HG03520 (cell line): ENCODE measurements around the gene NOLC1.

Source experiments
- ATAC-seq: cut with Tn5 transposase; IDR thresholded peaks from one replicate; pipeline ENCODE4 v1.9.1; 2021; ENCODE audit warnings: mild to moderate bottlenecking, moderate library complexity; ENCODE audit not compliant: unreplicated experiment

Gene NOLC1

DNA sequence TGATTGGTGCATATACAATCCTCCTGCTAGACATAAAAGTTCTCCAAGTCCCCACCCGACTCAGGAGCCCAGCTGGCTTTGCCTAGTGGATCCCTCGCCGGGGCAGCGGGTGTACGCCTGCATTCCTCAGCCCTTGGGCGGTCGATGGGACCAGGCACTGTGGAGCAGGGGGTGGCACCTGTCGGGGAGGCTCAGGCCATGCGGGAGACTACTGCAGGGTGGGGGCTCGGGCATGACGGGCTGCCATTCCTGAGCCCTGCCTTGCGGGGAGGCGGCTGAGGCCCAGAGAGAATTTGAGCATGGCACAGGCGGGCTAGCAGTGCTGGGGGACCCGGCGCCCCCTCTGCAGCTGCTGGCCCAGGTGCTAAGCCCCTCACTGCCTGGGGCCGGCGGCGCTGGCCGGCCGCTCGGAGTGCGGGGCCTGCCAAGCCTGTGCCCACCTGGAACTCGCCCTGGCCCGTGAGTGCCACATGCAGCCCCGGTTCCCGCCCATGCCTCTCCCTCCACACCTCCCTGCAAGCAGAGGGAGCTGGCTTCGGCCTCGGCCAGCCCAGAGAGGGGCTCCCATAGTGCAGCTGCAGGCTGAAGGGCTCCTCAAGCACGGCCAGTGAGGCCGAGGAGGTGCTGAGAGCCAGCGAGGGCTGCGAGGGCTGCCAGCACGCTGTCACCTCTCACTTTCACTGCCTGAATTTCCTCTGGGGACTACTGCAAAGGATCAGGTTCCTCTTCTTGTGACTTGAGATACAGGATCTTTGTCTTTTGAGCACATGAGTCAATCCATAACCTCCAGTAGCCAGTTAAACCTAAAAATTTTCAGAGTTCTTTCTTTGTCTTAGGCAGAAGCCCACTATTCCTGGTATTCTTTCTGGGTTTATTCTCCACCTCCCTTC lies 48.8 kb downstream of the NOLC1 start:
- no peak for ATAC-seq

DNA sequence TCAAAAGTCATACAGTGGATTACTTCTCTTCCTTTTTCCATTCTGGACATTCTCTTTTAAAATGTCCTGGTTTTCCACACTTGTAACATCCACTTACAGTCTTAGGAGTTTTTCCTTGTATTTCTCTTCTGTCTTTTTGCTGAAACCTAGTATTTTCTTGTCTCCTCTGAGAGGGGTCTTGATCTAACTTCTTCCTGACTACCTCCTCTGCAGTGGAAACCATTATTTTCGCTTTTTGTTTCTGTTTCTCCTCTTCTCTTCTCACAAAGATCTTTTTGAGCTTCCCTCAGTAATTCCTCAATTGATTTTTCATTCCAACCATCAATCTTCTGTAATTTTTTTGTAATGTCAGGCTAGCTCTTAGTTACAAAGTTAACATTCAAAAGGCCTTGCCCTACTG lies 50.2 kb downstream of the NOLC1 start:
- no peak for ATAC-seq

DNA sequence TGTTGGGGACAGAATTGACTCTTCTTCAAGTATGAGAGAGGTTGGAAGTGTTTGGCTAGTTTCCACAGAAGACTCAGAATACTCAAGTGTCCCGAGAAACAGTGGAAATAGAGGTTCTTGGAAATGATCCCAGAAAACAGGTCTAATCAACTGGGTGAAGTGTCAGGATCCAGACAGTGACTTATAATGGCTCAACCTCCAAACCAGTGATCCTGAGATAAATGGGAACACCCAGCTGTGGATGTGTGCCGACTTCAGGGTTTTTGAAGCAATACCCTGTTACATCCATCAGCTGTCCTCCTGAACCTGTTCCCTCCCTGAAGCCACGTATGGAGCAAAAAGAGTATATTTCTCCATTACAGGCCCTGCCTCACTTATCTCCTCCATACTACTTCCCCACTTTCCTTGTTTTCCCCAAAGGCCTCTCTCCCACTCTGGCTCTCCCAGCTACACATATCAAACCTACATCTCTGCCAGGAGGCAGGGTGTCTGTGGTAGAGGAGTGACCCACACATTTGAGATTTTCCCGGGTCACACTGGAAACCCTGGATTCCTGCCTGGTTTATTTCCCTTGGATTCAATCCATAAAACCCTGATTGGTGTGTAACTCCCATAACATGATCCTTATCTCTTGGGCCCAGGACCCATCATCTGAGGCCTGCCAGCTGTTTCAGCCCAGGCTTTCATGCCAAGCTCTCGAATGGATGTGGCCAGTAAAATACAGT lies 56.3 kb downstream of the NOLC1 start:
- no peak for ATAC-seq

DNA sequence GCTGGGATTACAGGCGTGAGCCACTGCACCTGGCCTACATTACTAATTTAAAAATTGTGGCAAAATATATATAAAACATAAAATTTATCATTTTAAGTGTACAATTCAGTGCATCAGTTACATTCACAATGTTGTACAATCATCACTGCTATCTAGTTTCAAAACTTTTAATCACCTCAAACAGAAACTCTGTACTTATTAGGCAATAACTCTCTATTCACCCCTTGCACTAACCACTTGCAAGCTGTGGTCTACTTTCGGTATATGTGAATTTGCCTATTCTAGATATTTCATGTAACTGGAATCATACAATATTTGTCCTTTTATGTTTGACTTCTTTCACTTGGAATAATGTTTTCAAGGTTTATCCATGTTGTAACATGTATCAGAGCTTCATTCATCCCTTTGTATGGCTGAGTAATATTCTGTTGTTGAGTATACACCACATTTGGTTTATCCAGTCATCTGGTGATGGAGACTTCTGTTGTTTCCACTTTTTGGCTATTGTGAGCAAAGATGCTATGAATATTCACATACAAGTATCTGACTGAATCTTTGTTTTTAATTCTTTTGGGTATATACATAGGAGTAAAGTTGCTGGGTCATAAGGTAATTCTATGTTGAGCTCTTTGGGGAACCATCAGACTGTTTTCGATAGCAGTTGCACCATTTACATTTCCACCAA lies 59.6 kb downstream of the NOLC1 start:
- no peak for ATAC-seq
